Testis (tissue), 3 donors: ENCODE results near the gene SLIT3. TPM values are rescaled to one million over a fixed set of nuclear protein-coding genes. Genes with fewer than 3 reads are reported as not detected.

ENCODE experiments used
- DNase-seq: peaks from one replicate; pipeline ENCODE4 v3.0.0-alpha.2; 2019
- H3K27ac ChIP-seq, 2 donors: fragments of 200-600 bp; sonication (generic); one replicate each; pipeline ENCODE4 v1.5.1; 2019
- H3K27me3 ChIP-seq: fragments of 200-600 bp; sonication (generic); one replicate; pipeline ENCODE4 v1.5.1; 2019
- H3K36me3 ChIP-seq: fragments of 200-600 bp; sonication (generic); one replicate; pipeline ENCODE4 v1.5.1; 2017; ENCODE audit warnings: low read depth; ENCODE audit errors: missing control alignments
- H3K4me1 ChIP-seq: fragments of 200-600 bp; sonication (generic); one replicate; pipeline ENCODE4 v1.5.1; 2019
- H3K4me3 ChIP-seq, 2 donors: fragments of 200-600 bp; sonication (generic); one replicate each; pipeline ENCODE4 v1.5.1; 2017 to 2019
- H3K9me3 ChIP-seq: fragments of 200-600 bp; sonication (generic); one replicate; pipeline ENCODE4 v1.5.1; 2017
- POLR2A ChIP-seq: fragments of 450-650 bp; IDR thresholded peaks from one replicate; pipeline ENCODE4 v1.6.1; 2017; ENCODE audit warnings: antibody characterized with exemption, mild to moderate bottlenecking, moderate library complexity
- WGBS, 2 donors: methylation state at CpG; one replicate each; pipeline ENCODE4 v1.1.5; 2018; 5-methylcytosine and 5-hydroxymethylcytosine counted together
- intact Hi-C: fragments of 100-400 bp; cut with DNase I; formaldehyde crosslinking; loops from one replicate; pipeline ENCODE4 v1.15.1; 2023; ENCODE audit warnings: low total_unique reads
- polyA plus RNA-seq: library from polyadenylated mRNA; stranded (reverse); fragments of 350-450 nt; fragmentation: Illumina TruSeq; extraction: RNeasy Lipid Tissue Mini Kit (QIAGEN cat#74804); gene quantifications from one replicate; pipeline ENCODE4 v1.2.3, GENCODE V29; 2014; ENCODE audit warnings: low read depth, low replicate concordance; ENCODE audit not compliant: insufficient read depth
- total RNA-seq, 2 donors: library from RNA; depleted of rRNA; stranded (reverse); fragments of >200 nt; gene quantifications; one replicate each; pipeline ENCODE4 v1.2.3, GENCODE V29; 2016
- TF ChIP-seq, protein P1 (sequence below), 3 experiments: fragments of 450-650 bp in 2 of 3; fragments of 200-600 bp in 1 of 3; sonication (generic) in 1 of 3; IDR thresholded peaks; one replicate each; pipeline ENCODE4 v1.5.1; 2016 to 2019; ENCODE audit warnings: antibody characterized with exemption in 3 of 3, mild to moderate bottlenecking in 2 of 3, moderate library complexity in 1 of 3

Gene SLIT3
- total and polyA plus RNA-seq, 3 donors from 2014 or later, result 4.8 to 23.2 (median 7.8) TPM

- H3K27me3 ChIP-seq, result no peaks in the 10 kb centered on the region
- H3K4me1 ChIP-seq, result no peaks in the 10 kb centered on the region
- intact Hi-C loops, result no loop called here
- H3K9me3 ChIP-seq, result no peaks in the 10 kb centered on the region
- TF ChIP-seq, protein P1, sequence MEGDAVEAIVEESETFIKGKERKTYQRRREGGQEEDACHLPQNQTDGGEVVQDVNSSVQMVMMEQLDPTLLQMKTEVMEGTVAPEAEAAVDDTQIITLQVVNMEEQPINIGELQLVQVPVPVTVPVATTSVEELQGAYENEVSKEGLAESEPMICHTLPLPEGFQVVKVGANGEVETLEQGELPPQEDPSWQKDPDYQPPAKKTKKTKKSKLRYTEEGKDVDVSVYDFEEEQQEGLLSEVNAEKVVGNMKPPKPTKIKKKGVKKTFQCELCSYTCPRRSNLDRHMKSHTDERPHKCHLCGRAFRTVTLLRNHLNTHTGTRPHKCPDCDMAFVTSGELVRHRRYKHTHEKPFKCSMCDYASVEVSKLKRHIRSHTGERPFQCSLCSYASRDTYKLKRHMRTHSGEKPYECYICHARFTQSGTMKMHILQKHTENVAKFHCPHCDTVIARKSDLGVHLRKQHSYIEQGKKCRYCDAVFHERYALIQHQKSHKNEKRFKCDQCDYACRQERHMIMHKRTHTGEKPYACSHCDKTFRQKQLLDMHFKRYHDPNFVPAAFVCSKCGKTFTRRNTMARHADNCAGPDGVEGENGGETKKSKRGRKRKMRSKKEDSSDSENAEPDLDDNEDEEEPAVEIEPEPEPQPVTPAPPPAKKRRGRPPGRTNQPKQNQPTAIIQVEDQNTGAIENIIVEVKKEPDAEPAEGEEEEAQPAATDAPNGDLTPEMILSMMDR (IDR thresholded peaks at IDR 0.05), result no peak
- TF ChIP-seq POLR2A, result no peak
- no peak overlapping the region for H3K4me3 ChIP-seq
- no peak for DNase-seq
- WGBS, 2 donors, result 90 to 93% methylated on average over 3 to 7 of the region's 7 CpGs
- H3K36me3 ChIP-seq, result no peaks in the 10 kb centered on the region
- no peak overlapping the region for H3K27ac ChIP-seq
These were observed 545.3 kb downstream of the SLIT3 start for GRCh38 chr5:168755548-168756093.

- no peak for DNase-seq
- WGBS, 2 donors, result 87 to 92% methylated on average over 11 of the region's 11 CpGs
- H3K9me3 ChIP-seq, result no peaks in the 10 kb centered on the region
- no peaks in the 10 kb centered on the region for H3K27me3 ChIP-seq
- no peaks in the 10 kb centered on the region for H3K36me3 ChIP-seq
- H3K4me3 ChIP-seq, result no peak overlapping the region
- intact Hi-C loops, result no loop called here
- no peak overlapping the region for H3K27ac ChIP-seq
- H3K4me1 ChIP-seq, result no peaks in the 10 kb centered on the region
- TF ChIP-seq, protein P1 (IDR thresholded peaks at IDR 0.05), result no peak
- TF ChIP-seq POLR2A, result no peak
These were observed 547.2 kb downstream of the SLIT3 start for GRCh38 chr5:168753691-168754254.

- TF ChIP-seq POLR2A, result no peak
- TF ChIP-seq, protein P1 (IDR thresholded peaks at IDR 0.05), result no peak
- no peaks in the 10 kb centered on the region for H3K9me3 ChIP-seq
- intact Hi-C loops, result no loop called here
- no peak overlapping the region for H3K27ac ChIP-seq
- H3K4me3 ChIP-seq, result no peak overlapping the region
- 90 to 91% methylated on average over 18 of the region's 18 CpGs for WGBS, 2 donors
- no peaks in the 10 kb centered on the region for H3K36me3 ChIP-seq
- H3K4me1 ChIP-seq, result no peaks in the 10 kb centered on the region
- H3K27me3 ChIP-seq, result no peaks in the 10 kb centered on the region
- DNase-seq, result no peak
These were observed 548.3 kb downstream of the SLIT3 start for GRCh38 chr5:168752416-168753190.

GRCh38 chr5:168752012-168752411 is 548.9 kb downstream of the SLIT3 start:
- no peaks in the 10 kb centered on the region for H3K4me1 ChIP-seq
- H3K27me3 ChIP-seq, result no peaks in the 10 kb centered on the region
- no peak for DNase-seq
- H3K9me3 ChIP-seq, result no peaks in the 10 kb centered on the region
- TF ChIP-seq POLR2A, result no peak
- TF ChIP-seq, protein P1 (IDR thresholded peaks at IDR 0.05), result no peak
- no peaks in the 10 kb centered on the region for H3K36me3 ChIP-seq
- intact Hi-C loops, result no loop called here
- H3K27ac ChIP-seq, result no peak overlapping the region
- 93 to 95% methylated on average over 3 of the region's 3 CpGs for WGBS, 2 donors
- no peak overlapping the region for H3K4me3 ChIP-seq
